Panc1 (cell line): ENCODE results near the gene RHBDF1. TPM values are rescaled to one million over a fixed set of nuclear protein-coding genes. Genes with fewer than 3 reads are reported as not detected.

ENCODE experiments used
- ATAC-seq: fragments of 200-7000 bp; cut with Tn5 transposase; 2 replicates; pipeline ENCODE4 v1.9.1; 2020; ENCODE audit warnings: mild to moderate bottlenecking, moderate library complexity
- BruUV-seq: library from RNA; stranded (reverse); fragments of 400-500 nt; replicated peaks from 2 replicates; lab custom pipeline; 2021; lab: Mats Ljungman, UMichigan
- CTCF ChIA-PET: fragments of 300-600 bp; sonication (Branson Sonifier 250); formaldehyde crosslinking; loops from one replicate; lab custom pipeline; 2022; ENCODE audit warnings: antibody characterized with exemption; lab: Charles Lee
- POLR2A ChIA-PET: fragments of 300-600 bp; sonication (Branson Sonifier 250); formaldehyde crosslinking; loops from one replicate; lab custom pipeline; 2022; ENCODE audit warnings: antibody characterized with exemption; lab: Charles Lee
- DNase-seq: peaks from one replicate; pipeline ENCODE4 v3.0.0-alpha.2; 2010; ENCODE audit warnings: low read depth, low spot score
- H3K27ac ChIP-seq: 2 replicates; pipeline ENCODE4 v1.5.1; 2011; ENCODE audit warnings: mild to moderate bottlenecking, low read length, inconsistent platforms
- H3K27me3 ChIP-seq: fragments of 200-500 bp; sonication (Bioruptor generic); 2 replicates; pipeline ENCODE4 v1.6.0; 2014; ENCODE audit warnings: low read length, inconsistent platforms; ENCODE audit not compliant: control insufficient read depth, insufficient read depth
- H3K36me3 ChIP-seq: fragments of 200-500 bp; sonication (Bioruptor generic); 2 replicates; pipeline ENCODE4 v1.5.1; 2014; ENCODE audit warnings: inconsistent platforms, mild to moderate bottlenecking, low read length, moderate library complexity; ENCODE audit not compliant: control insufficient read depth, insufficient read depth
- H3K4me1 ChIP-seq: 2 replicates; pipeline ENCODE4 v1.5.1; 2011; ENCODE audit warnings: inconsistent platforms, mild to moderate bottlenecking, low read length, moderate library complexity; ENCODE audit not compliant: control insufficient read depth, insufficient read depth
- H3K4me3 ChIP-seq, 2 experiments: 2 replicates each; pipeline ENCODE4 v1.5.1; 2011 to 2012; ENCODE audit warnings: low read depth in 2 of 2, low read length in 2 of 2, mild to moderate bottlenecking in 2 of 2, inconsistent platforms in 1 of 2, moderate library complexity in 1 of 2
- H3K9me3 ChIP-seq: fragments of 200-500 bp; sonication (Bioruptor generic); 2 replicates; pipeline ENCODE4 v1.5.1; 2014; ENCODE audit warnings: low read depth, mild to moderate bottlenecking, inconsistent platforms, low read length, moderate library complexity; ENCODE audit not compliant: control insufficient read depth, insufficient read depth
- CTCF ChIP-seq: fragments of 450-650 bp; IDR thresholded peaks from 2 replicates; pipeline ENCODE4 v1.5.1; 2017; ENCODE audit warnings: mild to moderate bottlenecking
- POLR2AphosphoS5 ChIP-seq: IDR thresholded peaks from 2 replicates; pipeline ENCODE4 v1.6.1; 2012; ENCODE audit warnings: mild to moderate bottlenecking, low read depth, low read length, moderate library complexity
- SIN3A ChIP-seq: IDR thresholded peaks from 2 replicates; pipeline ENCODE4 v1.6.1; 2012; ENCODE audit warnings: low read depth, mild to moderate bottlenecking, low read length, moderate library complexity, borderline replicate concordance; ENCODE audit not compliant: insufficient read depth
- TCF7L2 ChIP-seq: IDR thresholded peaks from 2 replicates; pipeline ENCODE4 v1.6.1; 2011; ENCODE audit warnings: mild to moderate bottlenecking, low read depth, low read length, inconsistent platforms
- in situ Hi-C: cut with HindIII; loops from 2 replicates; pipeline ENCODE4 v1.10.0; 2016; ENCODE audit warnings: low sequenced_read_pairs, low pct_unique_long_range_greater_than_20kb
- intact Hi-C: fragments of 100-400 bp; cut with micrococcal nuclease; formaldehyde crosslinking; loops from one replicate; pipeline ENCODE4 v1.10.0; 2022; ENCODE audit not compliant: unreplicated experiment
- total RNA-seq: library from RNA; stranded (reverse); gene quantifications from one replicate; pipeline ENCODE4 v1.2.1, GENCODE V29; 2021; ENCODE audit not compliant: unreplicated experiment
- TF ChIP-seq, protein P1 (sequence below), 2 experiments: IDR thresholded peaks; 2 replicates each; pipeline ENCODE4 v1.6.1; 2011 to 2012; ENCODE audit warnings: low read depth in 2 of 2, control low read depth in 1 of 2, low read length in 1 of 2, mild to moderate bottlenecking in 1 of 2, moderate library complexity in 1 of 2; ENCODE audit not compliant: insufficient read depth in 1 of 2

RHBDF1 gene
- total RNA-seq, 1 experiment from 2014 or later: 41.7 TPM

- no peak overlapping the region for H3K4me3 ChIP-seq
- peaks cover 41% of the 10 kb centered on the region for H3K4me1 ChIP-seq
- no peaks in the 10 kb centered on the region for H3K9me3 ChIP-seq
- in situ Hi-C loops: no loop called here
- CTCF ChIA-PET: interaction anchor here (0.7 kb wide), 1 partner anchor 29 kb away, joined by 5 read pairs; no protein-coding TSS in a partner anchor
- BruUV-seq: no TSS peak
- H3K27me3 ChIP-seq: no peaks in the 10 kb centered on the region
- TF ChIP-seq POLR2AphosphoS5: no peak
- no peak for TF ChIP-seq SIN3A
- no peak for TF ChIP-seq CTCF
- no peak for TF ChIP-seq TCF7L2
- DNase-seq (no peak), ATAC-seq (no peak)
- POLR2A ChIA-PET: no interaction called here
- intact Hi-C loops: no loop called here
- no peak overlapping the region for H3K27ac ChIP-seq
- H3K36me3 ChIP-seq: no peaks in the 10 kb centered on the region
Measured at GRCh38 chr16:67884-68789, 4.3 kb downstream of the RHBDF1 start.

DNA sequence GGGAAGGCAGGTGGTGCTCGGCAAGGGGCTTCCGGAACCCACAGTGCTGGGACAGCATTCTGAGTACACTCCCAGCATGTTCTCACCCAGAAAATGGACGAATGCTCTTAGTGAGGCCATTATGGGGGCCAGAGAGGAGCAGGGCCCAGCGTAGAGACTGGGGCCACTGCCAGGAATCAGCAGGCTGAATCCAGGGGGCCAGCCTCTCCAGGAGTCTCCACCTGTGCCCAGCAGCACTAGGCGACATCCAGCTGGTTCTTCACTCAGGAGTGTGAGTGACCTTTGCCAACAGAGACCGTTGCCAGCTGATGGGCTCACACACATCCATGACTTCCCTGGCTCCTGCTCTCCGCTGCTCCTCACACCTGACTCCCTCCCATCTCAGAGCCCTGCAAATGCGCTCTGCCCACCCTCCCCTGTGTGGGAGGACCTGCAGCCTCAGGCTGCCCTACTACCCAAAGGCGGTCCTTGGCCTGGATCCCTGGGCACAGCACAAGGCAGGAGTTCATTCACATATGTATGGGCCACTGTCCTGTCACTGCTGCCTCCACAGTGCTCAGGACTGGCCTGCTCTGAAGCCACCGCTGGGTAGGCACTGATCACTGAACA, 5.1 kb downstream of the RHBDF1 start:
- in situ Hi-C loops (no loop called here), intact Hi-C loops (no loop called here)

More for the DNA sequence above, 5.1 kb downstream of the RHBDF1 start:
- POLR2A ChIA-PET: no interaction called here
- no peak for TF ChIP-seq TCF7L2
- no peak for TF ChIP-seq SIN3A
- no peak for TF ChIP-seq CTCF
- TF ChIP-seq, protein P1, sequence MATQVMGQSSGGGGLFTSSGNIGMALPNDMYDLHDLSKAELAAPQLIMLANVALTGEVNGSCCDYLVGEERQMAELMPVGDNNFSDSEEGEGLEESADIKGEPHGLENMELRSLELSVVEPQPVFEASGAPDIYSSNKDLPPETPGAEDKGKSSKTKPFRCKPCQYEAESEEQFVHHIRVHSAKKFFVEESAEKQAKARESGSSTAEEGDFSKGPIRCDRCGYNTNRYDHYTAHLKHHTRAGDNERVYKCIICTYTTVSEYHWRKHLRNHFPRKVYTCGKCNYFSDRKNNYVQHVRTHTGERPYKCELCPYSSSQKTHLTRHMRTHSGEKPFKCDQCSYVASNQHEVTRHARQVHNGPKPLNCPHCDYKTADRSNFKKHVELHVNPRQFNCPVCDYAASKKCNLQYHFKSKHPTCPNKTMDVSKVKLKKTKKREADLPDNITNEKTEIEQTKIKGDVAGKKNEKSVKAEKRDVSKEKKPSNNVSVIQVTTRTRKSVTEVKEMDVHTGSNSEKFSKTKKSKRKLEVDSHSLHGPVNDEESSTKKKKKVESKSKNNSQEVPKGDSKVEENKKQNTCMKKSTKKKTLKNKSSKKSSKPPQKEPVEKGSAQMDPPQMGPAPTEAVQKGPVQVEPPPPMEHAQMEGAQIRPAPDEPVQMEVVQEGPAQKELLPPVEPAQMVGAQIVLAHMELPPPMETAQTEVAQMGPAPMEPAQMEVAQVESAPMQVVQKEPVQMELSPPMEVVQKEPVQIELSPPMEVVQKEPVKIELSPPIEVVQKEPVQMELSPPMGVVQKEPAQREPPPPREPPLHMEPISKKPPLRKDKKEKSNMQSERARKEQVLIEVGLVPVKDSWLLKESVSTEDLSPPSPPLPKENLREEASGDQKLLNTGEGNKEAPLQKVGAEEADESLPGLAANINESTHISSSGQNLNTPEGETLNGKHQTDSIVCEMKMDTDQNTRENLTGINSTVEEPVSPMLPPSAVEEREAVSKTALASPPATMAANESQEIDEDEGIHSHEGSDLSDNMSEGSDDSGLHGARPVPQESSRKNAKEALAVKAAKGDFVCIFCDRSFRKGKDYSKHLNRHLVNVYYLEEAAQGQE (IDR thresholded peaks at IDR 0.05; ENCODE audit: insufficient read depth in 1 of 2, low read depth in 2 of 2, low read length in 1 of 2): no peak
- TF ChIP-seq POLR2AphosphoS5: no peak
- peaks cover 35% of the 10 kb centered on the region for H3K4me1 ChIP-seq
- H3K4me3 ChIP-seq: no peak overlapping the region
- no peak overlapping the region for H3K27ac ChIP-seq
- no peaks in the 10 kb centered on the region for H3K27me3 ChIP-seq
- CTCF ChIA-PET: interaction anchor here (0.7 kb wide), 1 partner anchor 30 kb away, joined by 5 read pairs; no protein-coding TSS in a partner anchor
- H3K9me3 ChIP-seq: no peaks in the 10 kb centered on the region
- DNase-seq: no peak
- no peaks in the 10 kb centered on the region for H3K36me3 ChIP-seq
- BruUV-seq: no TSS peak
- no peak for ATAC-seq
